ENCODE results near the gene UBR4. TPM values are rescaled to one million over a fixed set of nuclear protein-coding genes. Genes with fewer than 3 reads are reported as not detected.

The UBR4 gene
- 139 and 205 TPM in 2 replicates for total RNA-seq

GRCh38 chr1:19209990-19210771 is at the start of gene UBR4:
Gene UBR4 (minus strand): TSS chr1:19210266. CDS start chr1:19210248, 18 bp downstream.

DNA sequence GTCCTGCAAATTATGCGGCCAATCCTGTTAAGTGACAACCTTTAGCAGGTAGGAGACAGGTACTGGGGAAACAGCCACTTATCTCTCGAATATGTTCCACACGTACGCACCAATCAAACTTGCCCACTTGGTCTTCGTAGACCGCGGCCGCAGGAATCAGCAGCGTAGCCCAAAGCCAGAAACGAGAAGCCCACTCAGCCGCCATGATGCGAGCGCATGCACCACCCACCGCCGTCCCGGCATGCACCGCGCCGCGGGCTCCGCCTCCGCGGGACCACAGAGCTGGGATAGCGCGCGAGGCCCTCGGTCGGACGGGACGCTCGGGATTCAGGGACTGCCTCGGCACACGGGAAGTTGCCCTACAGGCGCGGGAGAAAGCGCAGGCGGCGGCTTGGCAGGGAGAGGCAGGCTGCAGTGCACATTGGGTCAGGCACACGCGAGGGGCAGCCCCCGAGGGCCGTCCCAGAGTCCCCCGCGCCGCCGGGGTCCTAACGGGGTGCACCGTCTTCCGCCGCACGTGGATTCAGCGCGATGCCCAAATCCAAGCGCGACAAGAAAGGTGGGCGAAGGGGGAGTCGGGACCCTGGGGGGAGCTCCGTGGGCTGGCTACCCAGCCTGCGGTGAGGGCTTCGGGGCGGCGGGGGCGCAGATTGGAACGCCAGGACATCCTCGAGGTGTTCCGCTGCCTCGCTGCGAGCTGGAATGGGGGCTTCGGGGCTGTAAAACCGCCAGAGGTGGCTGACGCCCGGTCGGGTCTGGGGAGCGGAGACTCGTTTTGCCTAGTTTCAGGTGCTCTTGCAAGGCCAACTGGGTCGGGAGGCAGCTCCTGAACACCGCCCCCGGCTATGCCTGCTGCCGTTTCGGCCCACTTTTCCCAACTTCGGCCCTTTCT is 41.5 kb upstream of the UBR4 start, which contains the start of the genes EMC1 and MRTO4:
Gene EMC1 (minus strand): TSS at position 220 of the 892 bp plus-strand sequence. CDS start 15 bp downstream, at position 205.
Gene MRTO4 (plus strand): TSS at position 501 of the 892 bp plus-strand sequence. CDS start 31 bp downstream, at position 532.

Other genes with a start within 250 kb of the UBR4 start
- 138 and 177 TPM in 2 replicates for gene EMC1, start 41.3 kb upstream of the UBR4 start, total RNA-seq
- gene MRTO4, start 41.5 kb upstream of the UBR4 start, total RNA-seq = 13.7 and 25.2 TPM in 2 replicates
- gene AKR7A3, start 78.5 kb upstream of the UBR4 start, total RNA-seq = 0.28 and 0.30 TPM in 2 replicates
- 55.1 and 64.4 TPM in 2 replicates for gene AKR7A2, start 101.9 kb upstream of the UBR4 start, total RNA-seq
- 13.4 and 19.1 TPM in 2 replicates for gene SLC66A1, start 102.1 kb upstream of the UBR4 start, total RNA-seq